Progenitor cell of endocrine pancreas (in vitro differentiated cells): ENCODE data around the gene PIGN. TPM values are rescaled to one million over a fixed set of nuclear protein-coding genes. Genes with fewer than 3 reads are reported as not detected.

Experiments
- DNase-seq: peaks from one replicate; pipeline ENCODE4 v3.0.0; 2021; ENCODE audit warnings: low spot score; ENCODE audit not compliant: unreplicated experiment
- H3K27ac Mint-ChIP-seq: 2 replicates; pipeline ENCODE4 v1.8.0; 2021; ENCODE audit warnings: mild to moderate bottlenecking, moderate library complexity, mixed read lengths
- H3K27me3 Mint-ChIP-seq: 2 replicates; pipeline ENCODE4 v1.8.0; 2021; ENCODE audit warnings: mixed read lengths
- H3K36me3 Mint-ChIP-seq: 2 replicates; pipeline ENCODE4 v1.8.0; 2022; ENCODE audit warnings: mixed read lengths; ENCODE audit not compliant: insufficient read depth
- H3K4me1 Mint-ChIP-seq: 2 replicates; pipeline ENCODE4 v1.8.0; 2021; ENCODE audit warnings: low read depth, mixed read lengths
- H3K4me3 Mint-ChIP-seq: 2 replicates; pipeline ENCODE4 v1.8.0; 2021; ENCODE audit warnings: low read depth, mild to moderate bottlenecking, moderate library complexity, mixed read lengths
- H3K9me3 Mint-ChIP-seq: 2 replicates; pipeline ENCODE4 v1.8.0; 2021; ENCODE audit warnings: low read depth, mixed read lengths
- CTCF ChIP-seq: fragments of 200-600 bp; sonication (generic); IDR thresholded peaks from one replicate; pipeline ENCODE4 v1.5.0; 2021; ENCODE audit warnings: antibody characterized with exemption, mild to moderate bottlenecking; ENCODE audit not compliant: unreplicated experiment
- total RNA-seq: library from RNA; stranded (reverse); gene quantifications from 2 replicates; pipeline ENCODE4 v1.2.1, GENCODE V29; 2021

PIGN gene
- total RNA-seq, 1 donor from 2014 or later, result 35.9 TPM

GRCh38 chr18:62152844-62153243, 34.0 kb downstream of the PIGN start:
- Mint-ChIP-seq H3K36me3 (peaks cover 14% of the 10 kb centered on the region), H3K27me3 (no peaks in the 10 kb centered on the region), H3K4me3 (no peak overlapping the region), H3K9me3 (no peaks in the 10 kb centered on the region), H3K4me1 (peaks cover 7% of the 10 kb centered on the region), H3K27ac (no peak overlapping the region)
- DNase-seq, result no peak
- no peak for TF ChIP-seq CTCF

GRCh38 chr18:62151068-62151771, 35.6 kb downstream of the PIGN start:
- Mint-ChIP-seq H3K27me3 (no peaks in the 10 kb centered on the region), H3K36me3 (peaks cover 13% of the 10 kb centered on the region), H3K4me3 (no peak overlapping the region), H3K27ac (no peak overlapping the region), H3K9me3 (no peaks in the 10 kb centered on the region), H3K4me1 (peaks cover 1% of the 10 kb centered on the region)
- no peak for DNase-seq
- TF ChIP-seq CTCF, result no peak

GRCh38 chr18:62144338-62144737, 42.5 kb downstream of the PIGN start:
- TF ChIP-seq CTCF, result no peak
- H3K4me3 Mint-ChIP-seq, result no peak overlapping the region
- peaks cover 4% of the 10 kb centered on the region for H3K36me3 Mint-ChIP-seq
- H3K27ac Mint-ChIP-seq, result no peak overlapping the region
- no peaks in the 10 kb centered on the region for H3K27me3 Mint-ChIP-seq
- H3K4me1 Mint-ChIP-seq, result peaks cover 2% of the 10 kb centered on the region
- DNase-seq, result no peak
- H3K9me3 Mint-ChIP-seq, result no peaks in the 10 kb centered on the region

DNA sequence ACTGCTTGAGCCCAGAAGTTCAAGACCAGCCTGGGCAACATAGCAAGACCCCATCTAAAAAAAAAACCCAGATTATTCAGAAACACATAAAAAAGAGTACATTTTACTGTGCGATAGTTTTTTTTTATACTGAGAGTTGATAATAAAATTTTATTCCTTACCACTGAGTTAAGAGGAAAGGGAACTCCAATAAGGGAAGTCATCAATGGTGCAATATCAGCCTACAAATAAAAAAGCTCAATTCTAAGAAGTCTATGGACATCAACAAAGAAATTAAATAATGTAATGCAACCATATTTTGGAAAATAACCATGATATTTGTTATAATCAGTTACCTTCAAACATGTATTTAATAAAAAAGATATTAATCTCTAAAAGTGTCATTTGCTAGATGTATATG, 46.6 kb downstream of the PIGN start:
- no peak for TF ChIP-seq CTCF
- Mint-ChIP-seq H3K9me3 (no peaks in the 10 kb centered on the region), H3K27ac (no peak overlapping the region), H3K27me3 (no peaks in the 10 kb centered on the region), H3K4me1 (peaks cover 2% of the 10 kb centered on the region), H3K4me3 (no peak overlapping the region), H3K36me3 (peaks cover 11% of the 10 kb centered on the region)
- DNase-seq, result no peak

DNA sequence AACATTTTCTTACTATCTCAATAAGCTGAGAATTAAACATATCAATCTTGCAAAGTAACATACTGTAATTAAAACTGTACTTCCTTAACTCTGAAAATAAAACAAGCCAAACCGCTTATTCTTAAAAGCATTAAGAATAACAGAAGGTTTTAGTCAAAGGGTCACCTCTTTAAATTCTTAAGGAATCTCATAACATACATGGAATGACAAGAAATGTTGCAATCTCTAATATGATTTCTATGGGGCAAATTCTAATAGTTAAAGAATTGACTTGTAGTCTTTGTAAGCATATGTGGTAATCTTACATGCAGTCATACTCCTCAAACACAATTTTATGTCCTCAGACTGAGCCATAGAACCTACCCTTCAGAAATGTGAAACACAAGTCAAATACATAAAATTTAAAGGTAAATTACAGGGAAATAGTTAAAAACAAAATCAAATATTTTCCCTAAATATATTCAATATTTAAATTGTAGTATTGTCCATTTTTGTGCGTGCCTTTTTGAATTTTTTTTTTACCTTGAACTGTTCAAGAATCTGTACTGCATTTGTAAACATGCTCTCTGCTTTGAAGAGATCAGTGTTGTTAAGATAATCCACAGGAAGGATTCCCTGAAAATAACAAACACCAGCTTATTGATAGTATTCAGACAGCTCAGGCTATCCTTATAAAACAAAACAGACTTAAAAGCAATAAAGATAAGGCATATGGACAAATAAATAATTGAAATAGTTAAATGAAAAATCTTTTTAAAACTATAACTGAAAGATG, 48.2 kb downstream of the PIGN start:
- Mint-ChIP-seq H3K27me3 (no peaks in the 10 kb centered on the region), H3K4me3 (no peak overlapping the region), H3K36me3 (peaks cover 9% of the 10 kb centered on the region), H3K27ac (no peak overlapping the region), H3K4me1 (no peaks in the 10 kb centered on the region), H3K9me3 (no peaks in the 10 kb centered on the region)
- DNase-seq, result no peak
- no peak for TF ChIP-seq CTCF
